ENCODE results near the gene MAGI1.

Gene MAGI1

GRCh38 chr3:65351753-65352152, 687.0 kb downstream of the MAGI1 start:
- DNase-seq (ENCODE audit: low read depth): no peak

GRCh38 chr3:65350801-65351476, 687.8 kb downstream of the MAGI1 start:
- no peak for DNase-seq (ENCODE audit: low read depth)

- no peak for DNase-seq (ENCODE audit: low read depth)
These were observed 690.2 kb downstream of the MAGI1 start for GRCh38 chr3:65348398-65348995.

GRCh38 chr3:65347166-65347565, 691.6 kb downstream of the MAGI1 start:
- DNase-seq (ENCODE audit: low read depth): no peak

GRCh38 chr3:65344846-65345245, 693.9 kb downstream of the MAGI1 start:
- DNase-seq (ENCODE audit: low read depth): no peak

DNA sequence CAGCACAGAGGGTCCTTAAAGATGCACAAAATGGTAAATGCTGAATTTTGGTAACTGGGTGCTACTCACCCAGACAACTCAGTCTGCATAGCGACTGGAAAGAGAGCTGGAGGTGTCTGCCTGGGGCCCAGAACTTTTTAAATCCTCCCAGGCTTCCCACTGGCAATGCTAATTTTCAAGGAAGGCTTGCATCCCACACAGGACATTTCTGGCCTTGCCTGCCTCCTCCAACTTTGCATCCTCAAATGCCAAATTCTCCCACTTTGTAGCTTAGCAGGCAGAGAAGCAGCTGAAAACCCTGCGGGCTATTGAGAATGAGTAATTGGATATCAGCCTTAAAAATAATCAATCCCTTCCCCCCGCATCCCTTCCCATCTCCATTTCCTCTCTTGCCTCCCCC, 694.3 kb downstream of the MAGI1 start:
- no peak for DNase-seq (ENCODE audit: low read depth)

DNA sequence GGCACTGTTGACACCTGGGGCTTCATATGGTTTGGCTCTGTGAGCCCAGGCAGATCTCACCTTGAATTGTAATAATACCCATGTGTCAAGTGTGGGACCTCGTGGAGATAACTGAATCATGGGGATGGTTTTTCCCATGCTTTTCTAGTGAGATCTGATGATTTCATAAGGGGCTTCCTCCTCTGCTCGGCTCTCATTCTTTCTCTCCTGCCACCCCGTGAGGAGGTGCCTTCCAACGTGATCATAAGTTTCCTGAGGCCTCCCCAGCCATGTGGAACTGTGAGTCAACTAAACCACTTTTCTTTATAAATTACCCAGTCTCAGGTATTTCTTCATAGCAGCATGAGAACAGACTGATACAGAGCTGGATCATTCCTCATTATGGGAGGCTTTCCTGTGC, 695.0 kb downstream of the MAGI1 start:
- DNase-seq (ENCODE audit: low read depth): no peak

DNA sequence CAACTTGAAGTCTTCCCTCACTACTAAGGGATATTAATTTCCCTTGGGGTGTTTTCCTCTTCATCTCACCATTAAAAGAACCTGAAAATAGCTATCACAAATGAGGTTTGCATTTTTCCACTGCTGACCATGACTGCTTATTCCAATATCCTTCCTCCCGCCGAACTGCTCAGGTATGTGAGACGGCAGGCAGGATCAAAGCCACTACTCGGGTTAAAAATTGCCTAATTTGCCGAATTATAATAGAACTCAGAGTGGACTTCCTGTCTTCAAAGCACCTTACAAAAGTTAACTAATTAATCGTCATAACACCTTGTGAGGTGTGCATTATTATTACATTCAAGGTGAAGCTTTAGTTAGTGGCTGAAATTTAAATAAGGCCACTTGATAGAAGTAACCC, 695.7 kb downstream of the MAGI1 start:
- DNase-seq (ENCODE audit: low read depth): no peak

DNA sequence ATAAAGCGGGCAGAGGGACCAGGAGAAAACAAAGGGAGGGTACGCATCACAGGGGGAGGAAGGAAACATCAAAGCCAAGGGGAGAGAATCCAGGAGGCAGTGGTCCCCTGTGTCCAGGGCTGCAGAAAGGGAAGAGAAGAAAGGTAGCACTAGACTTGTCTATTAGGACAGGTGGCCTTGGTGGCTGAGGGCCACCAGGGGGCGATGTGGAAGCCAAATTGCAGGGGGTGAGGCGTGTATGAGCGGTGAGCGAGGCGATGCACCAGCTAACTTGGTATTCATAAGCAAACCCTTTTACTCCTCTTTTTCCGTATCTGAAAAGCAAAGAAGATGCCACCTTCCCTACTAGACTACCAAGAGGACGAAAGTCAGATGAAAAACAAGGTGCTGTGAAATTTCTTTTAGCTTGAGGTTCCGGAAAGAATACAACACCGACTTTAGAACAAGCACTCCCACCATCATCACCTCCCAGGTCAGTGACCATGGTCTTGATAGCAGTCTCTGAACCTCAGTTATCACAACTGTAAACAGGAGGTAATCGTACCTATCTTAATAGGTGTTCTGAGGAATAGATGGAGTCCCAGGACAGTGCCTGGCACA, 696.5 kb downstream of the MAGI1 start:
- DNase-seq (ENCODE audit: low read depth): no peak

DNA sequence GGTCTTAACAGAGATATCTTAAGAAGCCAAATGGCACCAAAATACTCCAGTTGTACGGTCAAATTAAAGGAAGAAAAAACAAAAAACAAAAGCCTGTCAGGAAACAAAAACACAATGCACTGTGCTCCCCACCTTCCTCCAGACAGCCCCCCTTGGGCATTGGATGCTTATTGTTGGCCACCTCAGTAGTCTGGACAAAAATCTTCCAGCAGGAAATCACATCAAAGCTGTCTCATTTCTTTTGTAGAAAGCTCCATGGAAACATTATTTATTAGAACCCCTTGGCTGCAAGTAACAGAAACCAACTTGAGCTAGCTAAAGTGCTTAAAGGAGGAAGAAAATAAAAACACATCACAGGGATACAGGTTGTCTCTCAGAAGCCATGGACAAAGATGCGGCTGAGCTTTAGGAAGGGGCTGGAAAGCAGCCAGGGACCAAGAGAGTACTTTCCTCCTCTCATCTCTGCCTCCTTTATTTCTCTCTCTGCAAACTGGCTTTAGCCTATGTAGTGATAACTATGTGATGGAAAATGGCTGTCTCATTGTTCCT, 699.5 kb downstream of the MAGI1 start:
- DNase-seq (ENCODE audit: low read depth): no peak

DNA sequence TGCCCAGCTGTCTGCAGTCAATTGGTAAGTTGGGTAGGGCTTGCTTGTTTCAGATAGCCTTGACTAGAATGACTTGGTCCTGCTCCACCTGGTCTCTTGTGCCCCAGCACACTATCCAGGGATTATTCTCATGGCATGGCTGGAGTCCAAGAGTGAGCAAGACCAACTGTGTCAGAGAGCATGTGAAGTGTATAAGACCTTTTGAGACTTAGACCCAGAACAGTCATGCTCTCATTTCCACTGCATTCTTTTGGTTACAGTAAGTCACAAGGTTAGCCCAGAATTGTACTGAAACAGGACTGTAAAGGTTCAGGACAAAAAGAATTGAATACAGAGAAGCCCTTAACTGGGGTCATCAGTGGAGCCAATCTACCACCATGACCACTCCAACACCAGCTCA, 700.1 kb downstream of the MAGI1 start:
- no peak for DNase-seq (ENCODE audit: low read depth)

DNA sequence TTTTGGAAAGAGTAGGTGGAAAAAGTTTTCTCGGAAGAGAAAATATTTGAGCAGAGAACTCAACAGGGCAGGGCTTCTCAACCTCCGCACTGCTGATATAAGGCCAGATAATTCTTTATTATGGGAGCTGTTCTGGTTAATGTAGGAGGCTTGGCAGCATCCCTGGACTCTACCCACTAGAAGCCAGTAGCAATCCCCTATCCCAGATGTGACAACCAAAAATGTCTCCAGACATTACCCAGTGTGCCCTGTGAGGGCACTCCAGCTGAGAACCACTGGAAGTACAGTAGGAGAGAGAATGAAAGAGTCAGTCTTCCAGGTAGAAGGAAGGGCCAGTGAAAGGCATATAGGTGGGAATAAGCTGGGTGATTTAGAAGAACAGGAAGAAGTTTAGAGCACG, 703.1 kb downstream of the MAGI1 start:
- DNase-seq (ENCODE audit: low read depth): no peak

GRCh38 chr3:65334045-65334665, 704.6 kb downstream of the MAGI1 start:
- DNase-seq (ENCODE audit: low read depth): no peak

DNA sequence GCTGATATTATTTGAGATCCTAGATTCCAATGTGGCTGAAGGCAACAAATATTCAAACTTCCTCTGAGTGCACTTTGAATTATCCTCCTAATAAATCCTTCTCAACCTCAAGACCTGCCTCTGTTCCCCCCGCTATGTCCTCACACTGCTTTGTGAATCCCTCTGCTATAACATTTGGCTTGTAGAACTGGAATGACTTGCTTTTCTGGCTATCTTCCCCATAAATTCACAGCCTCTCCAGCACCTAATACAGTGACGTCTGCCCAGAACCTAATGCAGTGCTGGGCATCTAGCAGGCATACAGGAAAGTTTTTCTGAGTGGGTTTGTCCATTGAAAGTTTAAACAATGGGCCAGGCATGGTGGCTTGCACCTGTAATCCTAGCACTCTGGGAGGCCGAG, 707.0 kb downstream of the MAGI1 start:
- no peak for DNase-seq (ENCODE audit: low read depth)

DNA sequence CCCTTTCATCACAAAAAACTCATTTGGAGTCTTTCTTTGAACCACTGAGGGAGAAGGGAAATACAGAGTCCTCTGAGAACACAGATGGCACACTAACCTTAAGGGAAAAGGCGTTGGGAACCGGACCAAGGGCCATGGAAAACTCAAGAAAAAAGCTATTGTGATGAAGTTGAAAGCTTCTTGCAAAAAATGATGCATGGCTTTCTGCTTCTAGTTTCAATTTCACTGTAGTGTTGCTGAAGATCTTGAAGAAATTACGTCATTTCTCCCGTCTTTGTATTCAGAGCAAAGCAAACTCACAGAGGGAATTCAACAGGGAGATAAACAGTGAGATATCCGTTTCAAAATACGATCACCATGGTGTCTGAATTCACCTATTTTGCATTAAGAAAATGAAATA, 708.6 kb downstream of the MAGI1 start:
- no peak for DNase-seq (ENCODE audit: low read depth)

- DNase-seq (ENCODE audit: low read depth): no peak
These were observed 710.6 kb downstream of the MAGI1 start for GRCh38 chr3:65328148-65328547.

- DNase-seq (ENCODE audit: low read depth): no peak
These were observed 712.1 kb downstream of the MAGI1 start for GRCh38 chr3:65326574-65326973.

GRCh38 chr3:65322910-65323309, 715.8 kb downstream of the MAGI1 start:
- DNase-seq (ENCODE audit: low read depth): no peak

GRCh38 chr3:65318231-65318630, 720.5 kb downstream of the MAGI1 start:
- DNase-seq (ENCODE audit: low read depth): no peak

- DNase-seq (ENCODE audit: low read depth): no peak
These were observed 723.8 kb downstream of the MAGI1 start for GRCh38 chr3:65314916-65315315.

DNA sequence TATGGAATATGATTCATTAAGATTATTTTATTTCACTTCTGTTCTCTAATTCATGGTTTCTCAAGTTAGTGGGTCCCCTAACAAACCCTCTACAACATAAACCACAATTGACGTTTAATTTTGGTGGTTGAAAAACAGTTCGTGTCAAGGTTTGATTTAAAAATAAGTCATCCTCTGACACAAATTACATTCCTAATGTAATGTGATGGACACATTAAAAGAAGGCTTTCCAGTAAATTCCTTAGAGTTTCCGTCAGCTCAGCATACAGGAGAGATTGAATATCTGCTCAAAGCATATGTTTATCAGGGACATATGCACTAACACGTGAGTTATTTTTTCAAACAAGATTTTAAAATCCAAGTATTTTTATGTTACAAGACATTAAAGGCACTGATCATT, 724.4 kb downstream of the MAGI1 start:
- no peak for DNase-seq (ENCODE audit: low read depth)

- no peak for DNase-seq (ENCODE audit: low read depth)
These were observed 725.1 kb downstream of the MAGI1 start for GRCh38 chr3:65313666-65314065.

GRCh38 chr3:65305836-65306235, 732.9 kb downstream of the MAGI1 start:
- no peak for DNase-seq (ENCODE audit: low read depth)

All from stimulated activated CD8-positive, alpha-beta memory T cell treated with anti-CD3 and anti-CD28 coated beads, Interleukin-15, amount 100 ng/mL, for 1 hour (primary cell).